ENCODE results near the gene EXOC6B.

The EXOC6B gene

GRCh38 chr2:72154386-72154975 lies 671.4 kb downstream of the EXOC6B start:
- no peak overlapping the region for H3K4me3 ChIP-seq (ENCODE audit: low read length)
- no peaks in the 10 kb centered on the region for H3K9me3 ChIP-seq (replicated peaks; ENCODE audit: insufficient read depth, low read length)
- H3K27me3 ChIP-seq (replicated peaks; ENCODE audit: insufficient read depth, low read length) = 0 out of 2 replicates have a peak, but pooled peaks cover under 1% of the 10 kb centered on the region
- no peak overlapping the region for H3K27ac ChIP-seq (ENCODE audit: low read length)
- H3F3A ChIP-seq (ENCODE audit: insufficient read depth, low read length) = no peaks in the 10 kb centered on the region
- H3K4me1 ChIP-seq (ENCODE audit: low read length) = 0 out of 2 replicates have a peak, but pooled peaks cover 4% of the 10 kb centered on the region
- H3K79me2 ChIP-seq (ENCODE audit: low read length) = no peaks in the 10 kb centered on the region
- H3K9ac ChIP-seq (ENCODE audit: low read length) = no peak overlapping the region
- no peak for TF ChIP-seq CTCF (IDR thresholded peaks at IDR 0.05; ENCODE audit: low read length)
- TF ChIP-seq EZH2phosphoT487 (IDR thresholded peaks at IDR 0.05; ENCODE audit: low read length) = no peak
- no peak for TF ChIP-seq EZH2 (optimal IDR thresholded peaks at IDR 0.05; ENCODE audit: low read depth, low read length)
- H3K36me3 ChIP-seq (replicated peaks; ENCODE audit: insufficient read depth, low read length) = no peaks in the 10 kb centered on the region
- H4K20me1 ChIP-seq (ENCODE audit: insufficient read depth, low read length) = no peaks in the 10 kb centered on the region
- H2AFZ ChIP-seq (ENCODE audit: low read length) = no peak overlapping the region
- H3K9me2 ChIP-seq (replicated peaks; ENCODE audit: insufficient read depth, low read length) = no peaks in the 10 kb centered on the region
- H3K4me2 ChIP-seq (ENCODE audit: low read depth, low read length) = no peak overlapping the region
- DNase-seq = no peak

DNA sequence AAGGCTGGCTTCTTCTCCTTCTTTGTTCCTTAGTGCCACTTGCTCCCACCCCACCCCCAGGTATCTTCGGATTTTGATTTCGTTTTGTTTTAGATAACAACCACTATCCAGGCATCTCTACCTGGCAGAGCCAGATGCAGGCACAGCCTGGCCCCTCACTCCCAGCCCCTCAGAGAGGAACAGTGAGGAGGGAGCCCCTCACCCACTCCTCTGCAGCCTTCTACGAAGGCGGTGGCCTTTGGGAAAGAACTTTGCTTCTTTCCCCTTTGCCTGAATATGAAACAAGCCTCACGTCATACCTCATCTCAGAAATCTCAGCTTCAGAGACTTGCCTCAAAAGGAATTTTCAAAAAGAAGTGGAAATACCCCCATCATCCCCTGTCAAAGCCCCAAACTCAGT lies 671.9 kb downstream of the EXOC6B start:
- H3K4me1 ChIP-seq (ENCODE audit: low read length) = 0 out of 2 replicates have a peak, but pooled peaks cover 4% of the 10 kb centered on the region
- no peak overlapping the region for H2AFZ ChIP-seq (ENCODE audit: low read length)
- H3K27me3 ChIP-seq (replicated peaks; ENCODE audit: insufficient read depth, low read length) = 0 out of 2 replicates have a peak, but pooled peaks cover 5% of the 10 kb centered on the region
- no peak overlapping the region for H3K9ac ChIP-seq (ENCODE audit: low read length)
- H3K79me2 ChIP-seq (ENCODE audit: low read length) = no peaks in the 10 kb centered on the region
- no peak overlapping the region for H3K27ac ChIP-seq (ENCODE audit: low read length)
- no peaks in the 10 kb centered on the region for H4K20me1 ChIP-seq (ENCODE audit: insufficient read depth, low read length)
- no peak overlapping the region for H3K4me3 ChIP-seq (ENCODE audit: low read length)
- H3K9me2 ChIP-seq (replicated peaks; ENCODE audit: insufficient read depth, low read length) = no peaks in the 10 kb centered on the region
- no peak for DNase-seq
- H3F3A ChIP-seq (ENCODE audit: insufficient read depth, low read length) = no peaks in the 10 kb centered on the region
- H3K9me3 ChIP-seq (replicated peaks; ENCODE audit: insufficient read depth, low read length) = no peaks in the 10 kb centered on the region
- H3K36me3 ChIP-seq (replicated peaks; ENCODE audit: insufficient read depth, low read length) = no peaks in the 10 kb centered on the region
- TF ChIP-seq EZH2phosphoT487 (IDR thresholded peaks at IDR 0.05; ENCODE audit: low read length) (no peak), CTCF (IDR thresholded peaks at IDR 0.05; ENCODE audit: low read length) (no peak), EZH2 (optimal IDR thresholded peaks at IDR 0.05; ENCODE audit: low read depth, low read length) (no peak)
- H3K4me2 ChIP-seq (ENCODE audit: low read depth, low read length) = no peak overlapping the region

GRCh38 chr2:72153026-72153791 lies 672.6 kb downstream of the EXOC6B start:
- H3K4me3 ChIP-seq (ENCODE audit: low read length) = no peak overlapping the region
- no peak for TF ChIP-seq EZH2 (optimal IDR thresholded peaks at IDR 0.05; ENCODE audit: low read depth, low read length)
- no peak for TF ChIP-seq EZH2phosphoT487 (IDR thresholded peaks at IDR 0.05; ENCODE audit: low read length)
- H4K20me1 ChIP-seq (ENCODE audit: insufficient read depth, low read length) = no peaks in the 10 kb centered on the region
- H3K79me2 ChIP-seq (ENCODE audit: low read length) = no peaks in the 10 kb centered on the region
- H3F3A ChIP-seq (ENCODE audit: insufficient read depth, low read length) = no peaks in the 10 kb centered on the region
- H3K4me1 ChIP-seq (ENCODE audit: low read length) = 0 out of 2 replicates have a peak, but pooled peaks cover 4% of the 10 kb centered on the region
- no peaks in the 10 kb centered on the region for H3K9me3 ChIP-seq (replicated peaks; ENCODE audit: insufficient read depth, low read length)
- no peak overlapping the region for H2AFZ ChIP-seq (ENCODE audit: low read length)
- H3K27me3 ChIP-seq (replicated peaks; ENCODE audit: insufficient read depth, low read length) = 0 out of 2 replicates have a peak, but pooled peaks cover 5% of the 10 kb centered on the region
- no peaks in the 10 kb centered on the region for H3K9me2 ChIP-seq (replicated peaks; ENCODE audit: insufficient read depth, low read length)
- no peak overlapping the region for H3K9ac ChIP-seq (ENCODE audit: low read length)
- H3K4me2 ChIP-seq (ENCODE audit: low read depth, low read length) = no peak overlapping the region
- no peaks in the 10 kb centered on the region for H3K36me3 ChIP-seq (replicated peaks; ENCODE audit: insufficient read depth, low read length)
- H3K27ac ChIP-seq (ENCODE audit: low read length) = no peak overlapping the region
- no peak for DNase-seq

Data from MM.1S (cell line).